Activated CD8-positive, alpha-beta memory T cell treated with anti-CD3 and anti-CD28 coated beads, Interleukin-2, amount 50 U/mL, for 24 hours (primary cell): ENCODE data around the gene NAPA.

Source experiments
- DNase-seq: peaks from one replicate; pipeline ENCODE4 v3.0.0-alpha.2; 2020; ENCODE audit errors: extremely low read depth

The NAPA gene

GRCh38 chr19:47521473-47522180, 6.8 kb upstream of the NAPA start:
- no peak for DNase-seq

DNA sequence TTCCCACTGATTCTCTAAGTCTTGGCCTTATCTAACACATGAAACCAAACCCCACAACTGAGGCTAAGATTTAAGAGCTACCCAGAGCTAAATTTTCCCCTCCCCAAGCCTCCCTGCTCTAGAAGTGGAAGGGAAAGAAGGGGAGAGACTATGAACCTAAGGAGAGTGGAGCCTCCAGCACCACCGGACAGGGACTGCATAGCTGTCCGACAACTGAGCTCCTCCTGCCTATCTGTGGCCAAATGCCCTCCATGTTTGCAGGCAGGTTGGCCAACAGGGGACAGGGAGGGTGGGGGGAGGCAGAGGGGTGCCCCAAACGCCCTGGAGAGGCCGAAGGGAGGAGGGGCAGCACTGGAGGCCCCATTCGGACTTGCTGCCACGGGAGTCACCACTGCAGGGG, 6.0 kb upstream of the NAPA start:
- DNase-seq = no peak

DNA sequence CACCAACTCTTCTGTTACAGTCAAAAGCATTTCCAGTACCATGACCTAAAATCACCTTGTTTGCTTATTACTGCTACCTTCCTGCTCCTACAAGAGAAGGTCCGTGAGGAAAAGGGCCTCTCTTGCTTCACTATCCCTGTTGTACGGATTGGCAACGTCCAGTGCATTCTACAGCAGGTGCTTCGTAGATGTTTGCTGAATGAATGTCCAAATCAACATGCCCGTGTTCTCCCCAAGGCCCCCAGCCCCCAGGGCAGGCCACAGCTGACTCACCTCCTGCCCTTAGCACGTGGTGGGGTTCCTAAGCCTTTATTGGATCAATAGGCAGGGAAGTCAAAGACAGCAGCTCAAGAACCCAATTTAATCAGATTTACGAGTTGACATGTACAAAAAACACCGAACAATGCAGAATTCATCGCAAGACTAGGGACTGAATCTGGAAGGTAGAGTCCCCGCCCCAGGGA, 5.5 kb upstream of the NAPA start:
- no peak for DNase-seq

DNA sequence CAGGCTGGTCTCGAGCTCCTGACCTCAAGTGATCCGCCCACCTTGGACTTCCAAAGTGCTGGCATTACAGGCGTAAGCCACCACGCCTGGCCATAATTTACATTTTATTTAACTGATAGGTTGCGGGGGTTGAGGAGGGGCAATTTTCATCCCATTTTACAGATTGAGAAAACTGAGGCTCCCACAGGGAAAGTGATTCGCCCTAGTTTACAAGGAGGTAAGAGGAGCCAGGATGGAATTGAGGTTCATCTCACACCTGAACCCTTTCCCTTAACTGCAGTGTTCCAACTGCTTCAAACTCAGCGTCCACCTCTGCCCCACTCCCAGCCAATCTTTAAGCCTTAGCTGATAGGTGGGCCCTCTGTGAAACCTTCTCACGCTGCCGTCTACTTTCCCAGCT, 4.0 kb upstream of the NAPA start:
- no peak for DNase-seq

DNA sequence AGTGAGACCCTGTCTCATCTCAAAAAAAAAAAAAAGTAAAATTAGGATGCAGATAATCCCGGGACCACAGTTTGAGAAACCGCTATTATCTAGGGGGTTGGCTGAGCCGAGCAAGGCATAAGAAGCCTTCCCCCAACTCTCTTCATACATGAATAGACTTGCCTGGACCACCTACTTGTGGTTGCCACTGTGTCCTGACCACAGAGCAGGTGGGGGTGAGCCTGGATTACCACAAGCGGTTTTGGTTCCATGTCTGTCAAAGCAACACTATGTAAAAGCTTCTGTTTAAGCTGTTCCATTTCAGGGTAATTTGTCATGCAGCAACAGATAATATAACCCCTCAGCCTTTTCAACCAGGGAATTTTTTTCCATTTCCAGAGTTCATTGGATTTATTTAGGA, 3.3 kb upstream of the NAPA start:
- DNase-seq = peak; percentile 53

DNA sequence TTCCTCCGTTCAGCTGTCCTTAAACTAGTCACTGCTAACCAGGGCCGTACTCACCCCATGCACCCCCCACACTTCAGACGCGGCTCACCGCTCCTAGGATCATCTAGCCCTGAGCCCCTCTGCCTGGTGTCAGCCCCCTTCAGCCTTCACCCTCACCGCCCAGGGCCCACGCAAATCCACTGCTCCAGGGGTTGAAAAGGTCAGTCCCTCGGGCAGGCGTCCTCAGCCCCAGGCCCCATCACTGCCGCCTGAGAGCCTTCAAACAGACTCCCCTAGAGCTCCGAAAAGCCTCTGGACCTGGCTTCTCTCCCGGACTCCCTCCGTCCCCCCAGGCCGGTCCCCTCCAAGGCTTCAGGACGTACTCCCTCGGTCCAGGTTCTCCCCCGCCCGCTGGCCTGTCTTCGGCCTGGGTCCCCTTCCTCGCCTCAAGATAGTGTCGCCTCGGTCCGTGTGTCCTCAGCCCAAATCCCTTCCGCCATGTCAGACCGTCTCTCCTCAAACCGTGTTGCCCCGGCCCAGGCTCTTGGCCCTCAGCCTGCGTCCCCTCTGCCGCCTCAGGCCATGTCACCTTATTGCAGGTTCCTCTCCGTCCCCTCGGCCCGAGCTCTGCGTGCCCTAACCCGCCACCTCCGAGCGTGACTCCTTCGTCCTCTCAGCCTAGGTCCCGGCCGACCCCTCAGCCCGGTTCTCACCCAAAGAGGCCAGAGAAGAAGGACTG, 553 bp downstream of the NAPA start:
- DNase-seq = no peak

DNA sequence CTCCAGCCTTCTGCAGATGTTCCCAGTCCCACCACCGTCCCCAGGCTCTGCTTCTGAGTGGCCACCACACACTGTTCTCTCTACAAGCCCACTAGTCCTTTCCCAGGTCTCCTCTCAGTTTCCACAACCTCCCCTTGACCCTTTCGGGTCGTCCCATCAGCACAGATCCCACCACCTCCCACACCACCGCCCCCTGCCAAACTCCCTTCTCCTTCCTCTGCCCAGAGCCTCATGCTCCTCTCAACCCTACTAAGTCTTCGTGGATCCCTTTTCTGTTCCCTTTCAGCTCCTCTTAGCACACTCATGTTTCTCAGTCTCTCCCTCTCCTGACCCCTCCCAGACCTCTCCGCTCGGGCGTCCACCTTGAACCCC, 1.9 kb downstream of the NAPA start:
- DNase-seq = no peak

DNA sequence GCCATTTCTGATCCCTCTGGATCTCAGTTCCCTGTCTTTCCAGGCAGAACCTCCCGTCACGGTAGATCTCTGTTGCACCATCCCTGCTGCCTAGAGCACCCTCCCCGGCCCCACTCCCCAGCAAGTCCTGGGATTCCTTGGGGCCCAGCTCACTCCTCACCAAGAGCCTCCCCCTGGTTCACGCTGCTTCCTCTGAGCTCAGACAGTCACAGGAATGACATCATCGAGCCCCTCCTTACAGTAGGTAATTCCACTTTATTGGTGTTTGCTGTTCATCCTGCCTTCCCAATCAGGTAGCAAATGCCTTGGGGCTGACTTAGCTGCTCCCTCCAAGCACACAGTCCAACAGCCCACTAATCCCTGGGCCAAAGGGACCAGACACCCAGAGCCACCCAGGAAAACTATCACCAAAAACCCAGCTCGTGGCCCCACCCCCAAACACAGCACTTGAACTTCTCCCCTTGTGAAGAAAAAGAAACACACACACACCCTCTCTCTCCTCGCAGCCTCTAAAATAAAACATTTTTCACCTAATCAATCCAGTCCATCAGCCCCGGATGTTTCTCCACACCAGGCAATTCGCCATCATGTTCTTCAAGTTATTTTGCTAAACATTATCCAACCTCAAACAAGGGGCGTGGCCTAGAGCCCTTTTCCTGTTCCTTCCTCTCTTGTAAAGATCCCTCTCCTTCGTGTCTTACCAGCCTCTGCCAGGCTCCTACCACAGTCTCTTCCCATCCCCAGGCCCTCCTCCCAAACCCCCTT, 2.5 kb downstream of the NAPA start:
- no peak for DNase-seq

- DNase-seq = no peak
Measured at GRCh38 chr19:47511681-47512080, 3.2 kb downstream of the NAPA start.

- DNase-seq = no peak
Measured at GRCh38 chr19:47511128-47511517, 3.7 kb downstream of the NAPA start.

- DNase-seq = no peak
Measured at GRCh38 chr19:47510516-47511127, 4.2 kb downstream of the NAPA start.

DNA sequence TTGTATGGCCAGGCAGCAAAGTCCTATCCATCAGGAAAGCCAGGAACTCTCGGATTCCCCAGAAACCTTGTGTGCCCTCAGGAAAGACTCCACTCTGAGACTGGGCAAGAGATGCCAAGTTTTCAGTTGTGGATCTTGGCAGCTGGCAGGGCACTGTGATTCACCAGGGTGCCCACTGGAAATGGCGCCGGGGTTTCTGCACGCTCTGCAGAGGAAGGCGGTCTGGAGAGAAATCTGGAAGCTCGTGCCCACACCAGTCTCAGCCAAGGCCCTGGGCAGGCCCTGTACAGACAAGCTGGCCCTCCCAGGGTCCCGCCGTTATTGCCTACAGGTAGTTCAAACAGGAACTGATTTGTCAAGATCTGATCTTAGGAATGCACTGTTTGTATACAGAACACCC, 4.9 kb downstream of the NAPA start:
- DNase-seq = no peak

DNA sequence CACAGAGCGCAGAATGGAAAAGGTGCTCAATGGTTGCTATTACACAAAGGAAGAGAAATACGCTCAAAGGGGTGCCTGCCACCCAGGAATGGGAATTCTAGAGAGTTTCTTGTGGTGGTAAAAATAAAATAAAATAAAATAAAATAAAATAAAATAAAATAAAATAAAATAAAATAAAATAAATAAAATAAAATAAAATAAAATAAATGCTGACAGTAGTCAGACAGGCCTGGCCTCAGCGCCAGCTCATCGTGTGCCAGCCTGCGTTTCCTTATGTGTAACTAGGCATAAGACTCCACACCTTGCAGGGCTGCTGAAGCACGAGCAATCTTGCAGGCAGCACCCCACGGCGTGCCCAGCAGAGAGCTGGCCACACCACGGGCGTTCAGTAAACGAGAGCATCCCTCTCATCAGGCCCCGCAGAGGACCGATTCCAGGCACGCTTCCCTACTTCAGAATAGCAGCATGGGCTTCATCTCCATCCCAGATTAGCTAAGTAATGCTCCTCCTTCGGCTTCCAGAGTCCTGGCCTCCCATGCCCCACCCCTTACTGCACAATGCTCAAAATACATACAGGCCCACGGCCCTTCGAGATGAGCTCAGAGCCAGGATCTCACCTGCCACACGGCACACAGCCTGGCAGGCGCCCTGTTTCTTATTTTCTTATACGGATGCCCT, 5.6 kb downstream of the NAPA start:
- no peak for DNase-seq

GRCh38 chr19:47508721-47509120, 6.1 kb downstream of the NAPA start:
- DNase-seq = no peak

DNA sequence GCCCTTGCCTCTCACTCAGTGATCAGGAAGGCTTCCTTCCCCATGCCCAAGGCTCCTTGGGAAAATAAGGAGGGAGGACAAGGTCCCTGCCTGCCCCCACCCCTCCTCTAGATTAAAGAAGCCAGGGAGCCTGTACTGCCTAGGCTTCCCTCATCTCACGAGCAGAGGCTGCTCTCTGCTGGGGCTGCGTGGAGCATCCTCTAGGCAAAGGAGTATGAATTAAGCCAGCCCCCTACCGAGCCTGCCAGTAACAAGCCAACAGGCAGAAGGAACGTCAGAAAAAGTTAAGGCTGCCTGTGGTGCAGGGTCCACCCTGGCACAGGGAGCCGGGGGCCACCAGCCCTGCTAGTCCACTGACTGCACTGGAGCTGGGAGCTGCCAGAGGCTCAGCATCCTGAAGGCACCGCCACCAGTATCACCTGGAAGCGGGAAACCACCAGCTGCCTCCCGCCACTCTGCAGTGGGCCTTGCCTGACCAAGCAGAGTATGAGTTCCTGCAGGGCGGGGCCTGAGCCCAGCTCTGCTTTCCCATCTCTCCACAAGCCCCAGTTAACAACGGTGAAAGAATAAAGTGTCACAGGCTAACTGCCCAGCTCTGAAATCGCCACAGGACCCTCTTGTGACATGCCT, 6.8 kb downstream of the NAPA start:
- no peak for DNase-seq

DNA sequence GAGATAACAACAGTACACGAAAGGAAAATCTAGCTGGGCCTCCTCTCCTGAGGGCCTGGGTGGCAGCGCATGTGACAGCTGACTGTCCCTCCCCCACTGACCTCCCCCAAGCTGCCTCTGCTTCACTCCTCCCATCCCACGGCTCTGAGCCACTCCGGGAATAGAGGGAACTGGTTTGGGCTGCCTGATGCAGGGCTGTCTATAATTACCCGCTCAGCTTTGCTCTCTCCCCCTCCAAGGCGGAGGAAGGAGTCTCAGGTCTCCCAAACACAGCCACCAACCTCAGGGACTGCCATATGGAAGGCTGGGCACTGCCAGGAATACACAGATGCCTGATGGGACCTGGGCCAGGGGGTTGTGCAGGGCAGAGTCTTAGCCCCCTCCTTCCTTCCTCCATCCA, 7.9 kb downstream of the NAPA start:
- no peak for DNase-seq

DNA sequence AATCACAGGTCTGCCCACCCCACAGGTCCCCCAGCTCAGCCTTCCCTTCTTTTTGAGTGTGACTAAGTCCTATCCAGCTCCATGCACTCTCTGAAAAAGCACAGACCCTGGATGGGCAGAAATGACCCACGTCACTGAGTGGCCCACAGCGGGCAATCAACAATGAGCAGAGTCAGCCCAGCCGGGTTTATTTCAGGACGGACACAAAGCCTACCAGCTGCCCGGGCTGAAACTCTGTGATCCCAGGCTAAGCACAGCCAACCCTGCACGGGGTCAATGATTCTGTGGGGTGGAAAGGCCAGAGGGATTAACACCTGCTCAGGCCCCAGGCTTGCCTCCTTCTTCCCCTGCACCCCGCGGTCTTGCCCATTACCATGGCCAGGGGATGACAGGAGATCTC, 8.4 kb downstream of the NAPA start:
- DNase-seq = no peak

DNA sequence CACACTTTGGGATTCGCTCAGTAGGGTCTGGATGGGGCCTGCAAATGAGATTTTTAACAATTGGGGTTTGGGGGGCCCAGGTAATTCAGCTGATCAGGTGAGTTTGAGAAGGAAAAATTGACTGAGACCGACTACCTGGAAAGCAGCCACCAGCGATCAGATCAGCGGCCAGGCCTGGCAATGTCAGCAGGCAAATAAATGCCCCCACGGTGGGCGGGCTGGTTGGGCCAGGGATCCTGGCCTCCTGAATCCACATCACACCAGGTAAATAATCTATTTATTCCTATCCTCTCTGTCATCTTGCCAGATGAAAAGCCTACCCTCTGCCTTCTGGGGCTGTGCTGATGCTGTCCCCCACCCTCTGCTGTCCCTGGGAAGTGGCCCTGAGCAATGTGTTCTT, 9.4 kb downstream of the NAPA start:
- no peak for DNase-seq

- DNase-seq = no peak
Measured at GRCh38 chr19:47503826-47504150, 11.1 kb downstream of the NAPA start.

GRCh38 chr19:47503130-47503825, 11.6 kb downstream of the NAPA start:
- no peak for DNase-seq
